HL-60 (cell line): ENCODE data around the gene TRERF1.

ENCODE experiments used
- DNase-seq, 2 experiments: peaks; one replicate each; pipeline ENCODE4 v3.0.0-alpha.2; 2010 to 2020; ENCODE audit warnings: low read depth in 1 of 2, low spot score in 1 of 2
- H3K27ac ChIP-seq: fragments of 250-450 bp; sonication (Bioruptor Pico); replicated peaks from 2 replicates; pipeline ENCODE4 v1.5.1; 2020; ENCODE audit warnings: mild to moderate bottlenecking, moderate library complexity
- H3K27me3 ChIP-seq: fragments of 250-450 bp; sonication (Bioruptor Pico); 2 replicates; pipeline ENCODE4 v1.5.1; 2021; ENCODE audit warnings: mild to moderate bottlenecking, moderate library complexity; ENCODE audit not compliant: insufficient read depth, poor library complexity, severe bottlenecking
- H3K4me3 ChIP-seq: replicated peaks from 2 replicates; pipeline ENCODE4 v1.5.1; 2011; ENCODE audit warnings: mild to moderate bottlenecking, control low read depth, low read length; ENCODE audit not compliant: insufficient read depth
- GABPA ChIP-seq: IDR thresholded peaks from 2 replicates; pipeline ENCODE4 v1.6.1; 2012; ENCODE audit warnings: low read depth
- POLR2AphosphoS5 ChIP-seq: IDR thresholded peaks from 2 replicates; pipeline ENCODE4 v1.6.1; 2012; ENCODE audit warnings: low read depth
- SPI1 ChIP-seq: IDR thresholded peaks from 2 replicates; pipeline ENCODE4 v1.6.1; 2012; ENCODE audit warnings: low read depth, mild to moderate bottlenecking, borderline replicate concordance
- TF ChIP-seq, protein P1 (sequence below): IDR thresholded peaks from 2 replicates; pipeline ENCODE4 v1.6.1; 2012; ENCODE audit warnings: low read depth; ENCODE audit not compliant: insufficient replicate concordance
- TF ChIP-seq, protein P2 (sequence below): IDR thresholded peaks from one replicate; pipeline ENCODE4 v1.5.1; 2011; ENCODE audit warnings: low read length, control low read depth, inconsistent platforms; ENCODE audit not compliant: insufficient read depth

The TRERF1 gene

DNA sequence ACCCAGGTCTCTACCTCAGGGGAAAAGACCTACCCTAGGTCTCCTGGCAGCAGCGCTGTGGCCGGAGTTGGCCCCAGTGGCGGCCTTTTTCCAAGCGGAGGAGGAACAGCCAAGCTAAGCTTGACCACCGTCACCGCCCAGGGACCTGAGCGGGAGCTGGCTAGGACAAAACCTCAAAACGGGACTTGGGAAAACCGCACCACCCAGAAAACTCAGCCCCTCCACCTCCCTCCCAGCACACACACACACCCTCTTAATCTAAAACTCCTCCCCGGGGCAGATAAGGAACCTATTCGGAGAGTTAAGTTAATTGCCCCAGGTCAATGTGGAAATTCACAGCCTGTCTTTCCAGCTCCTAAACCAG is 2.7 kb upstream of the TRERF1 start:
- Histone ChIP-seq H3K27ac (peak overlapping the region; percentile 98), H3K27me3 (no peaks in the 10 kb centered on the region)
- DNase-seq = peak in 1 of 2 experiments; percentile 55

DNA sequence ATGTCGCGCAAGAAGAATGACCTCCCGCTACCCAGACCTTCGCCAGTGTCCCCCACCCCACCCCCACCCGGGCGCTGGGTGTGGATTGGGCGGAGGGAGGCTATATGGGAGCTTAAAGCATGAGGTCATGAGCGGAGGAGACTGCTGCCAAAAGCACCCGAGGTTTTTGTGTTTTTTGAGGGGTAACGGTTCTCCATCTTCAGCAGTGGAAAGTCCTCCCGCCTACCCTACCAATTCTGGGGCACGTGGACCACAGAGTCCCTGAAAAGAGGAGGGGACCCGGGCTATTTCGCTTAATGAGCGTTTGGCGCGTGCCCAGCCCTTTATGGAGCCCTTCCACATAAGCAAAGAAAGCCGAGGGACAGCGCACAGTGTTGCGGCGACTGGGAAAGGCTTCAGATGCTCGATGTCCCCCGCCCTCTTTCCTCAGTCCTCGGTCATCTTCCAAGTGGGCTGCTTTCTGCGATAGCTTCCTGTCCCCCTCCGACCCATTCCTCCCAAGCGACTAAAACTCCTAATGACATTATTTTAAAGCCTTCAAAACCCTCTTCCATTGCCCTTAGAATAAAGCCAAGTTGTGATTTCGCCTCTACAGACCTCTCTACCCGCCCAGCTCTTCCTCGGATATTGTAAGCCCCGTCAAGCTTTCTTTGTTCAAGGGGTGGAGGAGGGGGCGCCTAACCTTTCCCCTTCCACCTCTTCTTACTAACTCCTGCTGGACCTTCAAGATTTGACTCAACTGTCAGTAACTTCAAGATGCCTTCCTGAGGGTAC is 2.1 kb upstream of the TRERF1 start:
- Histone ChIP-seq H3K4me3 (peak overlapping the region; percentile 70), H3K27ac (peak overlapping the region; percentile 98), H3K27me3 (no peaks in the 10 kb centered on the region)
- TF ChIP-seq SPI1 = no peak
- TF ChIP-seq POLR2AphosphoS5 = no peak; the same call in 1 of the 2 replicates
- TF ChIP-seq, protein P1, sequence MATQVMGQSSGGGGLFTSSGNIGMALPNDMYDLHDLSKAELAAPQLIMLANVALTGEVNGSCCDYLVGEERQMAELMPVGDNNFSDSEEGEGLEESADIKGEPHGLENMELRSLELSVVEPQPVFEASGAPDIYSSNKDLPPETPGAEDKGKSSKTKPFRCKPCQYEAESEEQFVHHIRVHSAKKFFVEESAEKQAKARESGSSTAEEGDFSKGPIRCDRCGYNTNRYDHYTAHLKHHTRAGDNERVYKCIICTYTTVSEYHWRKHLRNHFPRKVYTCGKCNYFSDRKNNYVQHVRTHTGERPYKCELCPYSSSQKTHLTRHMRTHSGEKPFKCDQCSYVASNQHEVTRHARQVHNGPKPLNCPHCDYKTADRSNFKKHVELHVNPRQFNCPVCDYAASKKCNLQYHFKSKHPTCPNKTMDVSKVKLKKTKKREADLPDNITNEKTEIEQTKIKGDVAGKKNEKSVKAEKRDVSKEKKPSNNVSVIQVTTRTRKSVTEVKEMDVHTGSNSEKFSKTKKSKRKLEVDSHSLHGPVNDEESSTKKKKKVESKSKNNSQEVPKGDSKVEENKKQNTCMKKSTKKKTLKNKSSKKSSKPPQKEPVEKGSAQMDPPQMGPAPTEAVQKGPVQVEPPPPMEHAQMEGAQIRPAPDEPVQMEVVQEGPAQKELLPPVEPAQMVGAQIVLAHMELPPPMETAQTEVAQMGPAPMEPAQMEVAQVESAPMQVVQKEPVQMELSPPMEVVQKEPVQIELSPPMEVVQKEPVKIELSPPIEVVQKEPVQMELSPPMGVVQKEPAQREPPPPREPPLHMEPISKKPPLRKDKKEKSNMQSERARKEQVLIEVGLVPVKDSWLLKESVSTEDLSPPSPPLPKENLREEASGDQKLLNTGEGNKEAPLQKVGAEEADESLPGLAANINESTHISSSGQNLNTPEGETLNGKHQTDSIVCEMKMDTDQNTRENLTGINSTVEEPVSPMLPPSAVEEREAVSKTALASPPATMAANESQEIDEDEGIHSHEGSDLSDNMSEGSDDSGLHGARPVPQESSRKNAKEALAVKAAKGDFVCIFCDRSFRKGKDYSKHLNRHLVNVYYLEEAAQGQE = no peak
- TF ChIP-seq, protein P2, sequence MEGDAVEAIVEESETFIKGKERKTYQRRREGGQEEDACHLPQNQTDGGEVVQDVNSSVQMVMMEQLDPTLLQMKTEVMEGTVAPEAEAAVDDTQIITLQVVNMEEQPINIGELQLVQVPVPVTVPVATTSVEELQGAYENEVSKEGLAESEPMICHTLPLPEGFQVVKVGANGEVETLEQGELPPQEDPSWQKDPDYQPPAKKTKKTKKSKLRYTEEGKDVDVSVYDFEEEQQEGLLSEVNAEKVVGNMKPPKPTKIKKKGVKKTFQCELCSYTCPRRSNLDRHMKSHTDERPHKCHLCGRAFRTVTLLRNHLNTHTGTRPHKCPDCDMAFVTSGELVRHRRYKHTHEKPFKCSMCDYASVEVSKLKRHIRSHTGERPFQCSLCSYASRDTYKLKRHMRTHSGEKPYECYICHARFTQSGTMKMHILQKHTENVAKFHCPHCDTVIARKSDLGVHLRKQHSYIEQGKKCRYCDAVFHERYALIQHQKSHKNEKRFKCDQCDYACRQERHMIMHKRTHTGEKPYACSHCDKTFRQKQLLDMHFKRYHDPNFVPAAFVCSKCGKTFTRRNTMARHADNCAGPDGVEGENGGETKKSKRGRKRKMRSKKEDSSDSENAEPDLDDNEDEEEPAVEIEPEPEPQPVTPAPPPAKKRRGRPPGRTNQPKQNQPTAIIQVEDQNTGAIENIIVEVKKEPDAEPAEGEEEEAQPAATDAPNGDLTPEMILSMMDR = no peak
- peak in 1 of 2 experiments; percentile 78 for DNase-seq

More for the DNA sequence above, 2.7 kb upstream of the TRERF1 start:
- peak overlapping the region; percentile 70 for H3K4me3 ChIP-seq
- no peak for TF ChIP-seq GABPA
- no peak for TF ChIP-seq POLR2AphosphoS5
- TF ChIP-seq, protein P1 = no peak
- TF ChIP-seq, protein P2 = no peak
- no peak for TF ChIP-seq SPI1

DNA sequence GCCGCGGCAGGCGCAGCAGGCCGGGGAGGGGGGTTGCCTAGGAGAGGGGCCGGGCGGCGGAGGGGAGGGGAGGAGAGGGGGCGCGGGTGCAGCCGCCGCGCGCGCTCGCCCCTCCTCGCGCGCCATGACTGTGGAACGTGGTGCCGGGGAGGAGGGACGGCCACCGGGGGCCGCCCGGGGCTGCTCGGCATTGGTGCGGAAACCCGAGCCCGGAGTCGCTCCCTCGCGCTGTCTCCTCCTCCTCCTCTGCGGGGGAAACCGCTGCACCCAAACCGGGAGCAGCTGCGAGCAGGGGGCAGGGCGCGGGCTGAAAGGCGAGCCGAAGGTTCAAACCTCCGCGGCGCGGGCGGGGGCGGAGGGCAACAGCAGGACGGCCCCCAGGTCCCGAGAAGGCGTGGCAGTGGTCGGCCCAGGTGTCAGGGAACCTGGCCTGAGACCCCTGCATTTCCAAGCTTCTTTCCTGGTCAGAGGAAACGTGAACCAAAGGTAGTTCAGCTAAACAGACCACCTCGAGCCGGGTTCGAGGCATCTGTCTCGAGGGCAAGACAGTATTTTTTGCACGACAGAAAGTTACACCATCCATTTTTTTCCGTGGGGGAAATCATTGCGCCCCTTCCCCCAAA is 1.4 kb upstream of the TRERF1 start:
- peak overlapping the region; percentile 98 for H3K27ac ChIP-seq
- DNase-seq = peak; percentile 58 to 94
- peak; percentile 78 for TF ChIP-seq POLR2AphosphoS5
- TF ChIP-seq, protein P1 = no peak
- H3K27me3 ChIP-seq = no peaks in the 10 kb centered on the region
- H3K4me3 ChIP-seq = peak overlapping the region; percentile 70
